A549 (cell line): ENCODE results near the gene TMEM156. TPM values are rescaled to one million over a fixed set of nuclear protein-coding genes. Genes with fewer than 3 reads are reported as not detected.
A peak's percentile ranks its signal among the peaks of the same experiment; 100 is the strongest.

ENCODE experiments used
- ATAC-seq, 2 experiments: fragments of 200-7000 bp in 1 of 2; fragments of >200 bp in 1 of 2; cut with Nextera tagmentation in 1 of 2; cut with Tn5 transposase in 1 of 2; 3 replicates each; pipeline versions ENCODE4 v1.8.0 to v1.9.1; 2018 to 2020; ENCODE audit warnings: mild to moderate bottlenecking in 1 of 2, moderate library complexity in 1 of 2
- CTCF ChIA-PET: fragments of 300-600 bp; sonication (Branson Sonifier 250); formaldehyde crosslinking; extraction: SDS; loops from one replicate; lab custom pipeline; 2021; ENCODE audit warnings: antibody characterized with exemption, inconsistent platforms; lab: Yijun Ruan, JAX
- POLR2A ChIA-PET: fragments of 350-600 bp; formaldehyde crosslinking; extraction: SDS; loops from one replicate; lab custom pipeline; 2021; ENCODE audit warnings: antibody characterized with exemption, inconsistent platforms; lab: Yijun Ruan, JAX
- DNase-seq, 2 experiments: peaks; one replicate each; pipeline versions ENCODE4 v3.0.0 to v3.0.0-alpha.2; 2011 to 2016; ENCODE audit warnings: low read depth in 1 of 2, low spot score in 1 of 2
- FAIRE-seq: peaks from 2 replicates; lab custom pipeline; 2011; peaks lifted over from hg19 to GRCh38; lab: Jason Lieb, UNC
- H3K27ac ChIP-seq, 2 experiments: fragments of >200 bp; sonication (Bioruptor Twin); formaldehyde crosslinking; 3 replicates each; pipeline ENCODE4 v1.5.1; 2016 to 2017
- H3K4me1 ChIP-seq: fragments of >200 bp; sonication (Bioruptor Twin); formaldehyde crosslinking; 3 replicates; pipeline ENCODE4 v1.6.1; 2016
- H3K4me2 ChIP-seq: fragments of >200 bp; sonication (Bioruptor Twin); formaldehyde crosslinking; 3 replicates; pipeline ENCODE4 v1.6.1; 2016
- H3K4me3 ChIP-seq: fragments of >200 bp; sonication (Bioruptor Twin); formaldehyde crosslinking; 3 replicates; pipeline ENCODE4 v1.5.1; 2016
- H3K9me3 ChIP-seq: fragments of >200 bp; sonication (Bioruptor Twin); formaldehyde crosslinking; 3 replicates; pipeline ENCODE4 v1.6.1; 2016
- CBX8 ChIP-seq: fragments of 200-600 bp; sonication (generic); IDR thresholded peaks from 2 replicates; pipeline ENCODE4 v1.6.1; 2016
- EHMT2 ChIP-seq: fragments of 200-600 bp; sonication (generic); IDR thresholded peaks from 2 replicates; pipeline ENCODE4 v1.6.1; 2016; ENCODE audit warnings: antibody characterized with exemption, low read depth, mild to moderate bottlenecking, moderate library complexity
- ESRRA ChIP-seq: fragments of 150-350 bp; IDR thresholded peaks from 2 replicates; pipeline ENCODE4 v1.6.1; 2014; ENCODE audit warnings: mild to moderate bottlenecking, low read length, borderline replicate concordance
- HDAC2 ChIP-seq: fragments of 200-600 bp; sonication (generic); IDR thresholded peaks from 2 replicates; pipeline ENCODE4 v1.6.1; 2016
- JUN ChIP-seq, 2 experiments: fragments of >200 bp; sonication (Bioruptor Twin); formaldehyde crosslinking; IDR thresholded peaks; 2 replicates in 1 of 2; 3 replicates in 1 of 2; pipeline ENCODE4 v1.6.1; 2016 to 2017
- KDM5A ChIP-seq: fragments of 200-600 bp; sonication (generic); IDR thresholded peaks from 2 replicates; pipeline ENCODE4 v1.6.1; 2016; ENCODE audit warnings: antibody characterized with exemption, mild to moderate bottlenecking
- MYC ChIP-seq: IDR thresholded peaks from 2 replicates; pipeline ENCODE4 v1.6.1; 2012; ENCODE audit warnings: mild to moderate bottlenecking, inconsistent platforms, low read length, improper control_type of control experiment, borderline replicate concordance
- PHF8 ChIP-seq: fragments of 200-600 bp; sonication (generic); IDR thresholded peaks from 2 replicates; pipeline ENCODE4 v1.6.1; 2016; ENCODE audit warnings: low read depth, mild to moderate bottlenecking, antibody characterized with exemption, moderate library complexity, borderline replicate concordance
- POLR2AphosphoS2 ChIP-seq: conservative IDR thresholded peaks from 2 replicates; pipeline ENCODE4 v1.6.1; 2012; ENCODE audit warnings: low read length, improper control_type of control experiment, inconsistent platforms
- RAD21 ChIP-seq, 2 experiments: fragments of >200 bp in 1 of 2; sonication (Bioruptor Twin) in 1 of 2; formaldehyde crosslinking in 1 of 2; IDR thresholded peaks in 1 of 2; conservative IDR thresholded peaks in 1 of 2; 2 replicates in 1 of 2; 3 replicates in 1 of 2; pipeline ENCODE4 v1.6.1; 2012 to 2018; ENCODE audit warnings: inconsistent platforms in 1 of 2
- RCOR1 ChIP-seq: fragments of 150-350 bp; IDR thresholded peaks from 2 replicates; pipeline ENCODE4 v1.6.1; 2014; ENCODE audit warnings: antibody characterized with exemption, low read length, low read depth
- SMC3 ChIP-seq: fragments of >200 bp; sonication (Bioruptor Twin); formaldehyde crosslinking; IDR thresholded peaks from 3 replicates; pipeline ENCODE4 v1.6.1; 2018; ENCODE audit warnings: inconsistent platforms
- SREBF2 ChIP-seq: fragments of 450-650 bp; IDR thresholded peaks from 2 replicates; pipeline ENCODE4 v1.6.1; 2014; ENCODE audit warnings: mild to moderate bottlenecking, moderate library complexity
- TP53 ChIP-seq: fragments of 250-450 bp; sonication (Bioruptor Pico); IDR thresholded peaks from 2 replicates; pipeline ENCODE4 v1.5.0; 2021; ENCODE audit warnings: mild to moderate bottlenecking, moderate library complexity
- ZNF302 ChIP-seq: fragments of 250-450 bp; sonication (Bioruptor Pico); IDR thresholded peaks from 2 replicates; pipeline ENCODE4 v1.9.0; 2021; ENCODE audit warnings: inconsistent platforms, mild to moderate bottlenecking, moderate library complexity
- WGBS: methylation state at CpG from one replicate; pipeline ENCODE4 v1.1.6; 2017; ENCODE audit errors: missing lambda C conversion rate; 5-methylcytosine and 5-hydroxymethylcytosine counted together
- polyA plus RNA-seq, 4 experiments: library from polyadenylated mRNA; depleted of rRNA in 3 of 4; stranded (reverse); fragments of >200 nt; fragmentation: RNase III in 1 of 4; extraction: RNeasy Plus Mini Kit Qiagen cat#74134 plus additional on column Dnase treatment in 1 of 4; gene quantifications; 2 replicates in 3 of 4; 3 replicates in 1 of 4; pipeline ENCODE4 v1.2.3, GENCODE V29; 2011 to 2017
- TF ChIP-seq, protein P1 (sequence below): fragments of >200 bp; sonication (Bioruptor Twin); formaldehyde crosslinking; IDR thresholded peaks from 3 replicates; pipeline ENCODE4 v1.6.1; 2016
- TF ChIP-seq, protein P2 (sequence below): fragments of 150-350 bp; IDR thresholded peaks from 2 replicates; pipeline ENCODE4 v1.6.1; 2014; ENCODE audit warnings: low read depth, mild to moderate bottlenecking, low read length

The TMEM156 gene
- polyA plus RNA-seq, 2 of the 4 experiments (the other 2 are of a cell fraction): 10.4 to 45.1 TPM

GRCh38 chr4:39044956-39045826, 13.0 kb upstream of the TMEM156 start:
- peak overlapping the region; percentile 66 for H3K4me3 ChIP-seq
- peak in 1 of 2 experiments; percentile 38 for DNase-seq
- under 1% methylated on average over 20 of the region's 82 CpGs for WGBS
- peak; percentile 32 to 65 for ATAC-seq
- no peak for TF ChIP-seq SREBF2
- TF ChIP-seq MYC: no peak
- TF ChIP-seq, protein P1, sequence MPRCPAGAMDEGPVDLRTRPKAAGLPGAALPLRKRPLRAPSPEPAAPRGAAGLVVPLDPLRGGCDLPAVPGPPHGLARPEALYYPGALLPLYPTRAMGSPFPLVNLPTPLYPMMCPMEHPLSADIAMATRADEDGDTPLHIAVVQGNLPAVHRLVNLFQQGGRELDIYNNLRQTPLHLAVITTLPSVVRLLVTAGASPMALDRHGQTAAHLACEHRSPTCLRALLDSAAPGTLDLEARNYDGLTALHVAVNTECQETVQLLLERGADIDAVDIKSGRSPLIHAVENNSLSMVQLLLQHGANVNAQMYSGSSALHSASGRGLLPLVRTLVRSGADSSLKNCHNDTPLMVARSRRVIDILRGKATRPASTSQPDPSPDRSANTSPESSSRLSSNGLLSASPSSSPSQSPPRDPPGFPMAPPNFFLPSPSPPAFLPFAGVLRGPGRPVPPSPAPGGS: 0 out of 3 replicates have a peak, but pooled peaks have one; percentile 18
- no peak for TF ChIP-seq CBX8
- TF ChIP-seq JUN (IDR thresholded peaks at IDR 0.05): no peak; a peak in 2 of 5 replicates
- TF ChIP-seq SMC3: no peak
- TF ChIP-seq, protein P2, sequence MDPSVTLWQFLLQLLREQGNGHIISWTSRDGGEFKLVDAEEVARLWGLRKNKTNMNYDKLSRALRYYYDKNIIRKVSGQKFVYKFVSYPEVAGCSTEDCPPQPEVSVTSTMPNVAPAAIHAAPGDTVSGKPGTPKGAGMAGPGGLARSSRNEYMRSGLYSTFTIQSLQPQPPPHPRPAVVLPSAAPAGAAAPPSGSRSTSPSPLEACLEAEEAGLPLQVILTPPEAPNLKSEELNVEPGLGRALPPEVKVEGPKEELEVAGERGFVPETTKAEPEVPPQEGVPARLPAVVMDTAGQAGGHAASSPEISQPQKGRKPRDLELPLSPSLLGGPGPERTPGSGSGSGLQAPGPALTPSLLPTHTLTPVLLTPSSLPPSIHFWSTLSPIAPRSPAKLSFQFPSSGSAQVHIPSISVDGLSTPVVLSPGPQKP: no peak
- TF ChIP-seq HDAC2: no peak
- no peak for TF ChIP-seq ESRRA
- no peak for TF ChIP-seq KDM5A
- no peak for TF ChIP-seq POLR2AphosphoS2
- 0 out of 2 replicates have a peak, but pooled peaks have one; percentile 34 for TF ChIP-seq PHF8
- TF ChIP-seq ZNF302: no peak
- no peak for TF ChIP-seq RCOR1
- FAIRE-seq: no peak
- ChIA-PET POLR2A (interaction anchor here (0.6 to 3.6 kb wide), 7 partner anchors 15 to 319 kb away, joined by 3 to 55 read pairs (median 5); partner anchors contain the start of gene TMEM156), CTCF (interaction anchor here (1.1 to 1.8 kb wide), 3 partner anchors 15 to 90 kb away, joined by 3 to 5 read pairs (median 3); no protein-coding TSS in a partner anchor)
- H3K9me3 ChIP-seq: no peaks in the 10 kb centered on the region
- peak overlapping the region; percentile 93 to 100 for H3K27ac ChIP-seq
- peak overlapping the region; percentile 73 for H3K4me2 ChIP-seq
- peaks cover 44% of the 10 kb centered on the region for H3K4me1 ChIP-seq

DNA sequence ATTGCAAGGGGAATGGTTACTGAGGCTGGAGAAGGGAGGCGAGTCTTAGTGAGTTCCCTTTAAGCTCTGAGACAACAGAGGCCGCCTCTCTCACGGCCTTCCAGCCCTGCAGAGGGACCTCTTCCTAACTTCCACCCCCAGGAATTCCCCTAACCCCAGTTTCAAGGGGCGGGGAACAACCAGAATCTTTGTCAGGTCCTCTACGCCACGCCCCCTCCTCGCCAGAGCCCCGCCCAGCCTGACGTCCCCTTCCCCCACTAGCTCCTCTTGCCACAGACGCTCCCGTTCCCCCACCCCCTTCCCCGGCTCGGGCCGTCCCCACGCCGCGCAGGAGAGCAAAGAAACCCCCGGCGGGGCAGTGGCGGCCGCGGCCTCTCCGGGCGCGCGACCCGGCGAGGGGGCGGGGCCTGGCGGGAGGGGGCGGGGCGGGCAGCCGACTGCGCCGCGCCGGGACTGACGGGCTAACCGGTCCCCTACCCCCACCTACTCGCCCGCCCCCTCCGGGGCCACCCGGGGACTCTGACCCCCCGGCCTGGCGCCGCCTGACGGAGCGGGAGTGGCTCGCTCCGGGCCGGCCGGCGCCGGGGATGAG, 12.3 kb upstream of the TMEM156 start:
- WGBS: 5% methylated on average over 6 of the region's 54 CpGs
- Histone ChIP-seq H3K27ac (peak overlapping the region; percentile 93 to 100), H3K4me2 (peak overlapping the region; percentile 73), H3K4me3 (peak overlapping the region; percentile 66), H3K4me1 (peaks cover 41% of the 10 kb centered on the region), H3K9me3 (no peaks in the 10 kb centered on the region)
- ChIA-PET CTCF (interaction anchor here (1.1 to 1.3 kb wide), 3 partner anchors 14 to 90 kb away, joined by 3 read pairs; no protein-coding TSS in a partner anchor), POLR2A (interaction anchor here (0.6 to 3.6 kb wide), 7 partner anchors 14 to 734 kb away, joined by 3 to 55 read pairs (median 6); partner anchors contain the start of genes TMEM156 and UGDH)
- DNase-seq: peak; percentile 81 to 95
- peak; percentile 75 to 84 for ATAC-seq
- no peak for FAIRE-seq
- TF ChIP-seq TP53 (CRISPR knock-in tag): no peak
- peak in 1 of 2 experiments; percentile 20; a peak in 1 of 5 replicates for TF ChIP-seq RAD21 (conservative IDR thresholded peaks at IDR 0.05 in 1 of 2, IDR thresholded peaks at IDR 0.05 in 1 of 2)
- peak in 1 of 2 experiments; percentile 78; a peak in 3 of 5 replicates for TF ChIP-seq JUN (IDR thresholded peaks at IDR 0.05)
- TF ChIP-seq EHMT2: no peak
- TF ChIP-seq, protein P1: 0 out of 3 replicates have a peak, but pooled peaks have one; percentile 17
